Rectal smooth muscle tissue (tissue), 1 donor: ENCODE results near the gene SIMC1.
"Not testable (repeated sequence)": the region's sequence is repeated elsewhere in the genome, so short reads cannot be mapped to it uniquely, and the experiment has no call there.

Experiments used
- H3K27ac ChIP-seq: one replicate; pipeline ENCODE4 v1.7.0; 2013; ENCODE audit warnings: low read depth, low read length, inconsistent platforms
- H3K27me3 ChIP-seq: one replicate; pipeline ENCODE4 v1.7.0; 2013; ENCODE audit warnings: low read length; ENCODE audit not compliant: control insufficient read depth, insufficient read depth
- H3K36me3 ChIP-seq: one replicate; pipeline ENCODE4 v1.7.0; 2013; ENCODE audit warnings: low read length; ENCODE audit not compliant: control insufficient read depth, insufficient read depth
- H3K4me1 ChIP-seq: one replicate; pipeline ENCODE4 v1.7.0; 2013; ENCODE audit warnings: low read length; ENCODE audit not compliant: control insufficient read depth, insufficient read depth
- H3K4me3 ChIP-seq: one replicate; pipeline ENCODE4 v1.7.0; 2013; ENCODE audit warnings: low read length
- H3K9ac ChIP-seq: one replicate; pipeline ENCODE4 v1.7.0; 2013; ENCODE audit warnings: low read length

SIMC1 gene

GRCh38 chr5:176197234-176197858 lies 40.9 kb upstream of the SIMC1 start:
- not testable (repeated sequence) for H3K27ac ChIP-seq, H3K4me1 ChIP-seq, H3K27me3 ChIP-seq, H3K4me3 ChIP-seq, H3K9ac ChIP-seq, H3K36me3 ChIP-seq

GRCh38 chr5:176198299-176198698 lies 39.9 kb upstream of the SIMC1 start:
- not testable (repeated sequence) for H3K36me3 ChIP-seq, H3K4me1 ChIP-seq, H3K27me3 ChIP-seq, H3K9ac ChIP-seq, H3K4me3 ChIP-seq, H3K27ac ChIP-seq

- H3K27ac ChIP-seq, H3K36me3 ChIP-seq, H3K27me3 ChIP-seq, H3K4me1 ChIP-seq, H3K9ac ChIP-seq, H3K4me3 ChIP-seq: not testable (repeated sequence)
Observed at GRCh38 chr5:176198991-176199733, 39.1 kb upstream of the SIMC1 start.

- H3K27ac ChIP-seq, H3K4me3 ChIP-seq, H3K4me1 ChIP-seq, H3K36me3 ChIP-seq, H3K27me3 ChIP-seq, H3K9ac ChIP-seq: not testable (repeated sequence)
Observed at GRCh38 chr5:176199803-176200399, 38.3 kb upstream of the SIMC1 start.

GRCh38 chr5:176201811-176202210 lies 36.4 kb upstream of the SIMC1 start:
- no peak overlapping the region for H3K4me3 ChIP-seq
- no peaks in the 10 kb centered on the region for H3K4me1 ChIP-seq
- no peaks in the 10 kb centered on the region for H3K36me3 ChIP-seq
- no peak overlapping the region for H3K27ac ChIP-seq
- no peak overlapping the region for H3K9ac ChIP-seq
- H3K27me3 ChIP-seq, result peaks cover 2% of the 10 kb centered on the region

GRCh38 chr5:176203086-176203485 lies 35.1 kb upstream of the SIMC1 start:
- Histone ChIP-seq H3K9ac (no peak overlapping the region), H3K4me1 (no peaks in the 10 kb centered on the region), H3K27me3 (peaks cover 2% of the 10 kb centered on the region), H3K36me3 (no peaks in the 10 kb centered on the region), H3K4me3 (no peak overlapping the region), H3K27ac (no peak overlapping the region)

GRCh38 chr5:176203535-176203934 lies 34.7 kb upstream of the SIMC1 start:
- H3K4me3 ChIP-seq, H3K36me3 ChIP-seq, H3K27me3 ChIP-seq, H3K4me1 ChIP-seq, H3K27ac ChIP-seq, H3K9ac ChIP-seq: not testable (repeated sequence)

- not testable (repeated sequence) for H3K27me3 ChIP-seq, H3K4me1 ChIP-seq, H3K9ac ChIP-seq, H3K4me3 ChIP-seq, H3K36me3 ChIP-seq, H3K27ac ChIP-seq
Observed at GRCh38 chr5:176214466-176215021, 23.7 kb upstream of the SIMC1 start.

GRCh38 chr5:176216393-176216916 lies 21.8 kb upstream of the SIMC1 start:
- H3K27me3 ChIP-seq, H3K36me3 ChIP-seq, H3K4me3 ChIP-seq, H3K4me1 ChIP-seq, H3K9ac ChIP-seq, H3K27ac ChIP-seq: not testable (repeated sequence)

GRCh38 chr5:176217188-176217729 lies 21.0 kb upstream of the SIMC1 start:
- not testable (repeated sequence) for H3K36me3 ChIP-seq, H3K4me3 ChIP-seq, H3K27me3 ChIP-seq, H3K9ac ChIP-seq, H3K27ac ChIP-seq, H3K4me1 ChIP-seq

GRCh38 chr5:176217764-176218163 lies 20.5 kb upstream of the SIMC1 start:
- not testable (repeated sequence) for H3K27me3 ChIP-seq, H3K4me3 ChIP-seq, H3K4me1 ChIP-seq, H3K27ac ChIP-seq, H3K36me3 ChIP-seq, H3K9ac ChIP-seq

- H3K4me3 ChIP-seq, H3K9ac ChIP-seq, H3K27me3 ChIP-seq, H3K36me3 ChIP-seq, H3K27ac ChIP-seq, H3K4me1 ChIP-seq: not testable (repeated sequence)
Observed at GRCh38 chr5:176222006-176222405, 16.2 kb upstream of the SIMC1 start.
